ENCODE measurements around the gene MAP2K7.

The MAP2K7 gene

GRCh38 chr19:7899751-7900378, 3.8 kb upstream of the MAP2K7 start:
- TF ChIP-seq TEAD4 (IDR thresholded peaks at IDR 0.05) (no peak), EP300 (IDR thresholded peaks at IDR 0.05; ENCODE audit: borderline replicate concordance) (no peak), YY1 (IDR thresholded peaks at IDR 0.05; ENCODE audit: low read depth) (no peak), EGR1 (IDR thresholded peaks at IDR 0.05) (no peak)

DNA sequence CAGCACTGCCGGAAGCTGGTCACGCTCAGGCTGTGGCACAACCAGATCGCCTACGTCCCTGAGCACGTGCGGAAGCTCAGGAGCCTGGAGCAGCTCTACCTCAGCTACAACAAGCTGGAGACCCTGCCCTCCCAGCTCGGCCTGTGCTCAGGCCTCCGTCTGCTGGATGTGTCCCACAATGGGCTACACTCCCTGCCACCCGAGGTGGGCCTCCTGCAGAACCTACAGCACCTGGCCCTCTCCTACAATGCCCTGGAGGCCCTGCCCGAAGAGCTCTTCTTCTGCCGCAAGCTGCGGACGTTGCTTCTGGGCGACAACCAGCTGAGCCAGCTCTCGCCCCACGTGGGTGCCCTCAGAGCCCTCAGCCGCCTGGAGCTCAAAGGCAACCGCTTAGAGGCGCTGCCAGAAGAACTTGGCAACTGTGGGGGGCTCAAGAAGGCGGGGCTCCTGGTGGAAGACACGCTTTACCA, 3.2 kb upstream of the MAP2K7 start:
- TF ChIP-seq REST (IDR thresholded peaks at IDR 0.05; ENCODE audit: low read depth) (no peak), TEAD4 (IDR thresholded peaks at IDR 0.05) (no peak), EGR1 (IDR thresholded peaks at IDR 0.05) (no peak), YY1 (IDR thresholded peaks at IDR 0.05; ENCODE audit: low read depth) (no peak), CREB1 (IDR thresholded peaks at IDR 0.05; ENCODE audit: low read depth) (no peak), FOXM1 (IDR thresholded peaks at IDR 0.05; ENCODE audit: borderline replicate concordance, low read depth) (no peak), USF1 (IDR thresholded peaks at IDR 0.05) (no peak), NFIC (IDR thresholded peaks at IDR 0.05) (no peak), TAF1 (IDR thresholded peaks at IDR 0.05; ENCODE audit: low read depth) (no peak), TCF12 (IDR thresholded peaks at IDR 0.05; ENCODE audit: low read depth) (no peak), CEBPB (IDR thresholded peaks at IDR 0.05) (no peak), ZBTB7A (IDR thresholded peaks at IDR 0.05; ENCODE audit: low read depth) (no peak), EP300 (IDR thresholded peaks at IDR 0.05; ENCODE audit: borderline replicate concordance) (no peak), RAD21 (IDR thresholded peaks at IDR 0.05; ENCODE audit: low read depth) (no peak)
- TF ChIP-seq, protein P1, sequence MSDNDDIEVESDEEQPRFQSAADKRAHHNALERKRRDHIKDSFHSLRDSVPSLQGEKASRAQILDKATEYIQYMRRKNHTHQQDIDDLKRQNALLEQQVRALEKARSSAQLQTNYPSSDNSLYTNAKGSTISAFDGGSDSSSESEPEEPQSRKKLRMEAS (IDR thresholded peaks at IDR 0.05): no peak

- TF ChIP-seq YY1 (IDR thresholded peaks at IDR 0.05; ENCODE audit: low read depth): no peak
- no peak for TF ChIP-seq CREB1 (IDR thresholded peaks at IDR 0.05; ENCODE audit: low read depth)
- TF ChIP-seq ZBTB7A (IDR thresholded peaks at IDR 0.05; ENCODE audit: low read depth): no peak
- TF ChIP-seq TCF12 (IDR thresholded peaks at IDR 0.05; ENCODE audit: low read depth): no peak
- TF ChIP-seq USF1 (IDR thresholded peaks at IDR 0.05): no peak
Measured at GRCh38 chr19:7900931-7901330, 2.7 kb upstream of the MAP2K7 start.

DNA sequence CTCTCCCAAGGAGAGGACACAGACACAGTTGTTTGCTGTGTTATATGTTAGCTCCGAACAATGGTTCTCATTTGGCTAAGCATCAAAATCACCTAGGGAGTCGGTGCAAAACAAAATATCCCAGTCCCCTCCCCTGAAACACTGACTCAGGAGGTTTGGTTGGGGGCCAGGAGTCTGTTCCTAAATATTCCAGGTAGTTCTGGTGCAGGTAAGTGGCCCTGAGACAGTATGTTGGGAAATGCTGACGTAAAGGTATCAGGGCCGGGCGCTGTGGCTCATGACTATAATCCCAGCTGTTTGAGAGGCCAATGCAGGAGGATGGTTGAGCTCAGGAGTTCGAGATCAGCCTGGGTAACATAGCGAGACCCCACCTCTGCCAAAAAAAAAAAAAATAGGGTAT, 2.3 kb upstream of the MAP2K7 start:
- no peak for TF ChIP-seq USF1 (IDR thresholded peaks at IDR 0.05)

DNA sequence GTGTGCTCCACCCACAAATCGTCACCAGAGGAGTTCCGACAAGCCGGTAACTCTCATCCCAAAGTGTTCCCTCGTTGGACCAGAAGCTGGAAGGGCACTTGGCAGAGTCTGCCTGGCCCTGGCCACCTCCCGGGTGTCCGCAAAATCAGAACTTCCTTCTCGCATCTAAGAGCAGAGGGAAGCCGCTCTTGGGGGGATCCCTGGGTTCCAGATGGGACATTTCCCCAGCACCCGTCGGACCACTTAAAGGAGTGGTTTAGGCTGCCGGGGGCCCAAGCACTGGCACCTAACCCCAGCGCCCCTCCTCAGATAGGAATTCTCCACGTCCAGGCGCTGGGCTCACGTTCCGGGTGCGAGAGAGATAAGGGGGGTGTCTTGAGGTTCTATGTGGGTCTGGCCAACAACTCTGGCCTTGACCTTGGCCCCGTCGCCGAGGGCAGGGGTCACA, 857 bp upstream of the MAP2K7 start:
- TF ChIP-seq RAD21 (IDR thresholded peaks at IDR 0.05; ENCODE audit: low read depth) (no peak), NFIC (IDR thresholded peaks at IDR 0.05) (no peak), TAF1 (IDR thresholded peaks at IDR 0.05; ENCODE audit: low read depth) (no peak)
- TF ChIP-seq, protein P1 (IDR thresholded peaks at IDR 0.05): no peak

GRCh38 chr19:7904074-7905020, 670 bp downstream of the MAP2K7 start:
- peak; percentile 86 for TF ChIP-seq ZBTB7A (IDR thresholded peaks at IDR 0.05; ENCODE audit: low read depth)
- TF ChIP-seq, protein P1 (IDR thresholded peaks at IDR 0.05): no peak

- no peak for TF ChIP-seq USF1 (IDR thresholded peaks at IDR 0.05)
- no peak for TF ChIP-seq ZBTB7A (IDR thresholded peaks at IDR 0.05; ENCODE audit: low read depth)
- TF ChIP-seq CEBPB (IDR thresholded peaks at IDR 0.05): no peak
- no peak for TF ChIP-seq REST (IDR thresholded peaks at IDR 0.05; ENCODE audit: low read depth)
Measured at GRCh38 chr19:7905268-7905667, 1.6 kb downstream of the MAP2K7 start.

Data from Ishikawa (cell line).